Peyer's patch (tissue), 4 donors: ENCODE measurements around the gene GMPPA. TPM values are rescaled to one million over a fixed set of nuclear protein-coding genes. Genes with fewer than 3 reads are reported as not detected.

Source experiments
- DNase-seq, 3 donors: peaks; one replicate each; pipeline ENCODE4 v3.0.0-alpha.2; 2017 to 2019
- H3K27ac ChIP-seq, 4 donors: fragments of 200-600 bp; sonication (generic); one replicate each; pipeline ENCODE4 v1.5.1; 2016 to 2019
- H3K27me3 ChIP-seq, 2 donors: fragments of 200-600 bp; sonication (generic); one replicate each; pipeline ENCODE4 v1.5.1; 2019
- H3K36me3 ChIP-seq, 3 donors: fragments of 200-600 bp; sonication (generic); one replicate each; pipeline ENCODE4 v1.5.1; 2016 to 2019
- H3K4me1 ChIP-seq, 4 donors: fragments of 200-600 bp; sonication (generic); one replicate each; pipeline ENCODE4 v1.5.1; 2016 to 2019
- H3K4me3 ChIP-seq, 4 donors: fragments of 200-600 bp; sonication (generic); 1 replicate in 3 of 4; 2 replicates in 1 of 4; pipeline ENCODE4 v1.5.1; 2016 to 2019; ENCODE audit warnings: mild to moderate bottlenecking in 1 of 4
- H3K9me3 ChIP-seq, 4 donors: fragments of 200-600 bp; sonication (generic); one replicate each; pipeline ENCODE4 v1.5.1; 2016 to 2019; ENCODE audit warnings: mild to moderate bottlenecking in 1 of 4
- CTCF ChIP-seq, 6 experiments: fragments of 450-650 bp in 4 of 6; fragments of 200-600 bp in 2 of 6; sonication (generic) in 1 of 6; IDR thresholded peaks; one replicate each; pipeline ENCODE4 v1.5.1; 2017 to 2019; ENCODE audit warnings: antibody characterized with exemption in 6 of 6, mild to moderate bottlenecking in 3 of 6, moderate library complexity in 1 of 6
- POLR2A ChIP-seq, 2 donors: fragments of 450-650 bp; IDR thresholded peaks; one replicate each; pipeline ENCODE4 v1.5.1; 2017; ENCODE audit warnings: antibody characterized with exemption in 2 of 2, mild to moderate bottlenecking in 2 of 2, moderate library complexity in 2 of 2
- total RNA-seq, 4 donors: library from RNA; depleted of rRNA; stranded (reverse); fragments of >200 nt; gene quantifications; one replicate each; pipeline ENCODE4 v1.1.0, GENCODE V29; 2016

The GMPPA gene
- total RNA-seq, 4 donors from 2014 or later: 35.0 to 69.6 (median 38.9) TPM

- TF ChIP-seq CTCF (IDR thresholded peaks at IDR 0.05) (no peak), POLR2A (IDR thresholded peaks at IDR 0.05) (no peak)
- H3K4me3 ChIP-seq: no peak overlapping the region
- H3K36me3 ChIP-seq: no peaks in the 10 kb centered on the region
- no peaks in the 10 kb centered on the region for H3K4me1 ChIP-seq
- H3K27ac ChIP-seq: no peak overlapping the region
- H3K9me3 ChIP-seq: no peaks in the 10 kb centered on the region
- no peak for DNase-seq
- peaks cover 0 to 4% of the 10 kb centered on the region in 2 donors for H3K27me3 ChIP-seq
These were observed 28.3 kb upstream of the GMPPA start for GRCh38 chr2:219470429-219470828.

DNA sequence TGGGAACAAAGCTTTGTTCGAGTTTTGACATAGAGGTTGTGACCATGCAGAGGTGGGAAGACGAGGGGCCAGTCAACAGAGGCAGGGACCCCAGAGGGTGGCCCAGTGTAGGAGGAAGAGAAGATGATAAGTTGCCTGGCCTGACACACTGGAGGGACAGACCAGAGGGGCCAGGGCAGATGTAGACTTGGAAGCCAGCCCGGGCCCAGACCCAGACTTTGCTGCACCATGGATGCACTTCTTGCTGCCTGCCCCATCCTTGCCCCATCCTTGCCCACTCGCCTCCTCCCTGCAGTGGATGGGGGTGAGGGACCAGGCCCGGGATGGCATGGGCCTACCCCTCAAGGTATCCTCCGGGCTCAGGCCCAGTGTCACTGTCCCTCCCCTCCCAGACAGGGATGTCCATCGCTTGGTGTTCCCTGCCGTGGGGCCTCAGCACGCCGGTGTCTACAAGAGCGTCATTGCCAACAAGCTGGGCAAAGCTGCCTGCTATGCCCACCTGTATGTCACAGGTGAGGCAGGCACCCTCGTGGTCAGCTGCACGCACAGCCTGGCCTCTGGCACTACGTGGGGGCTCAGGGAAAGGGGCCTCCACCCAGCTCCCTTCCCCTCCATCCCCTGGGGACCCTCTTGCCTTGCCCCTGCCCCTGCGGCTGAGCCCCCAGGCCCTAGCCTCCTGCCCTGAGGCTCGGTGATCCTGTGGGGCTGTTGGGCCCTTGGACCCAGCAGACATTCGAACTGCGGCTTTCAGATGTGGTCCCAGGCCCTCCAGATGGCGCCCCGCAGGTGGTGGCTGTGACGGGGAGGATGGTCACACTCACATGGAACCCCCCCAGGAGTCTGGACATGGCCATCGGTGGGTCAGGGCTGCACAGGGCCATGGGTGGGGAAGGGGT lies 27.0 kb upstream of the GMPPA start:
- Histone ChIP-seq H3K36me3 (no peaks in the 10 kb centered on the region), H3K4me3 (no peak overlapping the region), H3K27ac (no peak overlapping the region), H3K4me1 (no peaks in the 10 kb centered on the region), H3K27me3 (peaks cover 0 to 4% of the 10 kb centered on the region in 2 donors), H3K9me3 (no peaks in the 10 kb centered on the region)
- DNase-seq: no peak
- no peak for TF ChIP-seq CTCF (IDR thresholded peaks at IDR 0.05)
- TF ChIP-seq POLR2A (IDR thresholded peaks at IDR 0.05): no peak

DNA sequence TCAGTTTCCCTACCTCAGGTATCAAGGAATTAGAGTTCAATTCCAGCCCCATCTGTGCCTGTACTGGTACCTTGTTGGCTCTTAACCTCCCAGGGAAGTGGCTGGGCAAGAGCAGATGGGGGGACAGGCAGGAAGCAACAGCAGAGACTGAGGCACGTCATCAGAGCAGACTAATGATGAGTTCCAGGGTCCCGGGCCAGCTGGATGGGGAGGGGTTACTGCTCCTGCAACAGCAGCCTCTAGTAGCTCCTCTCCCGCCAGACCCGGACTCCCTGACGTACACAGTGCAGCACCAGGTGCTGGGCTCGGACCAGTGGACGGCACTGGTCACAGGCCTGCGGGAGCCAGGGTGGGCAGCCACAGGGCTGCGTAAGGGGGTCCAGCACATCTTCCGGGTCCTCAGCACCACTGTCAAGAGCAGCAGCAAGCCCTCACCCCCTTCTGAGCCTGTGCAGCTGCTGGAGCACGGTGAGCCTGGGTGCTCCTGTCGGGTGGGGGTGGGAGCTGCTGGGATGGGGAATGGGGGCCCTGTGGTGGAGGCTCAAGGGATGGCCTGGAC lies 26.0 kb upstream of the GMPPA start:
- H3K27me3 ChIP-seq: peaks cover 0 to 4% of the 10 kb centered on the region in 2 donors
- no peaks in the 10 kb centered on the region for H3K9me3 ChIP-seq
- DNase-seq: no peak
- TF ChIP-seq CTCF (IDR thresholded peaks at IDR 0.05) (no peak), POLR2A (IDR thresholded peaks at IDR 0.05) (no peak)
- no peaks in the 10 kb centered on the region for H3K36me3 ChIP-seq
- H3K27ac ChIP-seq: no peak overlapping the region
- no peak overlapping the region for H3K4me3 ChIP-seq
- no peaks in the 10 kb centered on the region for H3K4me1 ChIP-seq

- Histone ChIP-seq H3K4me1 (no peaks in the 10 kb centered on the region), H3K9me3 (no peaks in the 10 kb centered on the region), H3K4me3 (no peak overlapping the region), H3K27ac (no peak overlapping the region), H3K36me3 (no peaks in the 10 kb centered on the region), H3K27me3 (peaks cover 0 to 4% of the 10 kb centered on the region in 2 donors)
- TF ChIP-seq CTCF (IDR thresholded peaks at IDR 0.05): no peak
- no peak for TF ChIP-seq POLR2A (IDR thresholded peaks at IDR 0.05)
- no peak for DNase-seq
These were observed 25.2 kb upstream of the GMPPA start for GRCh38 chr2:219473511-219473910.

- no peaks in the 10 kb centered on the region for H3K9me3 ChIP-seq
- peaks cover 0 to 4% of the 10 kb centered on the region in 2 donors for H3K27me3 ChIP-seq
- H3K4me3 ChIP-seq: no peak overlapping the region
- no peak for DNase-seq
- no peak for TF ChIP-seq CTCF (IDR thresholded peaks at IDR 0.05)
- TF ChIP-seq POLR2A (IDR thresholded peaks at IDR 0.05): no peak
- no peaks in the 10 kb centered on the region for H3K36me3 ChIP-seq
- no peak overlapping the region for H3K27ac ChIP-seq
- no peaks in the 10 kb centered on the region for H3K4me1 ChIP-seq
These were observed 24.2 kb upstream of the GMPPA start for GRCh38 chr2:219474285-219475060.
